Epithelial cell of alveolus of lung (primary cell): ENCODE results near the gene RNF32. TPM values are rescaled to one million over a fixed set of nuclear protein-coding genes. Genes with fewer than 3 reads are reported as not detected.

ENCODE experiments used
- total RNA-seq: library from RNA; depleted of rRNA; stranded (reverse); fragments of >200 nt; gene quantifications from 2 replicates; pipeline ENCODE4 v1.2.1, GENCODE V29; 2015

The RNF32 gene
- 1.4 and 1.6 TPM in 2 replicates for total RNA-seq

DNA sequence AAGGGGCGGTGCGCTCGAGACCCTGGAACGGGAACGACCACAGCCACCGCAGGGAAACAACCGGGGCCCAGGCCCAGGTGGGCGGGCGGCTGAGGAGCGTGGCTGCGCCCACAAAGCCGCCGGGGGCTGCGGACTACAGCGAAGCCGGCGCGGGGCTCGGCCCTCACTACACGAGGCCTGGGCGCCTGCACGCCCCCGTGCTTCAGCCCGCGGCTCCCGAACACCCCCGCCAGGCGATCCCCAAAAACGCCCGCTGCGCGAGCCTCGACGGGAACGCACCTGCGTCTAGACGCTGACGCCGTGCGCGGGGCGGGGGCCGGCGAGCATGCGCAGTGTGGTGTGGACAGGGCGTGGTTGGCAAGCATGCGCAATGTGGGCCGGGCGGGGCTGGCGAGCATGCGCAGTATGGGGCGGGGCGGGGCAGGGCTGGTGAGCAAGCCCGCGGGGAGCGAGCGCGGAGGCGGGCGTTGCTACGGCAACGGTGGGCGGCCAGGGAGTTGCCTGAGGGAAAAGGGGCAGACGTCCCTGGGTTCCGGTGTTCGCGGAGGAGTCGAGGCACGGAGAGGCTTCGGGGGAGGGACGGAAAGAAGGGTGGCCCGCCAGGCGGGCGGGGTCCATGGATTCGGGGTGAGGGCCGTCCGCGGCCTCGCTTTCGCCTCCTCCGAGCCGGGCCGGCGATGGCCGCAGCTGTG lies at the start of gene RNF32:
Gene RNF32, plus strand, starts transcription at position 518 of the 692 bp plus-strand sequence. CDS start 3,104 bp downstream, outside the sequence.

